NB4 (cell line): ENCODE data around the gene CAB39L.

Experiments used
- DNase-seq: peaks from one replicate; pipeline ENCODE4 v3.0.0; 2010; ENCODE audit warnings: low read depth
- H3K4me3 ChIP-seq: one replicate; pipeline ENCODE4 v1.5.1; 2011; ENCODE audit warnings: mild to moderate bottlenecking, low read depth, low read length, moderate library complexity
- CTCF ChIP-seq: IDR thresholded peaks from one replicate; pipeline ENCODE4 v1.5.1; 2012; ENCODE audit warnings: low read depth, low read length
- MAX ChIP-seq: IDR thresholded peaks from 2 replicates; pipeline ENCODE4 v1.6.1; 2011; ENCODE audit warnings: low read depth, low read length
- MYC ChIP-seq: IDR thresholded peaks from 2 replicates; pipeline ENCODE4 v1.6.1; 2011; ENCODE audit warnings: low read depth, low read length
- POLR2A ChIP-seq: IDR thresholded peaks from 2 replicates; pipeline ENCODE4 v1.6.1; 2011; ENCODE audit warnings: mild to moderate bottlenecking; ENCODE audit not compliant: insufficient read length; ENCODE audit errors: extremely low read depth

CAB39L gene

GRCh38 chr13:49374585-49375290, 69.1 kb downstream of the CAB39L start:
- H3K4me3 ChIP-seq, result no peak overlapping the region
- peak; percentile 11 for DNase-seq
- no peak for TF ChIP-seq MYC

DNA sequence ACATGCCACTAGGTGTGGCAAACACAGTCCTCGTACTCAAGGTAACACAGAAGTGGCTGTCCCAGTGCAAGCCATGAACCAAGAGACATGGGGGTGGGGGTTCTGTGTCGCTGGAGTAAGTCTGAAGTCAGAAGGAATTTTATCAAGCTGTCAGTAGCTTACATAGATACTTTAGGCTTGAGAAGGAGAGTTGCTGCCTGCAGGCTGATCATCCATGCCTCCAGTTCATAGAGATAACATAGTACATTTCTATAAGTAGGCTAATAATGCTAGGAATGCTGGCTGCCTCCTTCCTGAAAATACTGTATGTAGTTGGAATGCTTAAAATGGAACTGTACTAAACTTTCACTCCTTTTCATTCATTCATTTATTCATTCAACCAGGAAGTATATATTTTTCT, 70.1 kb downstream of the CAB39L start:
- TF ChIP-seq POLR2A, result no peak
- no peak for TF ChIP-seq CTCF
- TF ChIP-seq MAX, result no peak
- no peak for TF ChIP-seq MYC

GRCh38 chr13:49371943-49372613, 71.8 kb downstream of the CAB39L start:
- no peak overlapping the region for H3K4me3 ChIP-seq
- no peak for DNase-seq
- TF ChIP-seq CTCF (no peak), POLR2A (no peak), MYC (no peak), MAX (no peak)

More for the DNA sequence above, 70.1 kb downstream of the CAB39L start:
- DNase-seq, result no peak
- no peak overlapping the region for H3K4me3 ChIP-seq

DNA sequence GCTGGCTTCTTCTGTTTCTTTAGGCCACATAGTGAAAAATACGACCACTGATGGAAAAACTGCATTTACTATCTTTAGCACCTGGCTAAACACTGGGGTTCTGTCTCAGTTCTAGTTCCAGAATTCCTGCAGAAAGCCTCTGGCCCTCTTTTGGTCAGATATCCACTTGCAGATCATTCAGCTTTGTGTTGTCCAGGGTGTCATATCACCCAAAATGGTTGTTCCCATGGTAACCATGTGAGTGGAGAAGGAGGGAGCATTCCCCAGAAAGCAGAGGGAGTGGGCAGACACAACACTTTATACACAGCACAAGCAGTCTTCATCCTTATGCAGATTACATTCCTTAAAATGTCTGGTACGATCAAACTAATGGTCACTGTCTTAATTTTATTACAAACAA, 73.5 kb downstream of the CAB39L start:
- DNase-seq, result no peak
- no peak overlapping the region for H3K4me3 ChIP-seq
- no peak for TF ChIP-seq MYC
- no peak for TF ChIP-seq POLR2A
- TF ChIP-seq MAX, result no peak
- no peak for TF ChIP-seq CTCF

DNA sequence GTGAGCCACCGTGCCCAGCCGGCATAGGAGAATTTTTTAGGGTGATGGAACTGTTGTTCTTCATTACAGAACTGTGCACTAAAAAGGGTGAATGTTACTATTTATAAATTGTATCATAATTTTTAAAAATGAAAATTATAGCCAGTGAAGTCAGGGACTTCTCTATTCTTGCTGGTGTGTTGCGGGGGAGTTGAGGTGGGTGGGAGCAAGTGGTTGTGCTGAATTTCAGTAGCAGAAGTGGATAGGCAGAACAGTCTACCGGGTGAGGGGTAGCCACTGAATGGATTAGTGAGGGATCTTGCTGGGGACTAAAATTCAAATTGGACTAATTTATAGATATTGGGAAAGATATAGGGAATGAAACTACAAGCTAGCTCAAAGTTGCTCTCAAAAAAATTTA, 74.0 kb downstream of the CAB39L start:
- H3K4me3 ChIP-seq, result no peak overlapping the region
- TF ChIP-seq POLR2A (no peak), MAX (no peak), MYC (no peak), CTCF (no peak)
- DNase-seq, result peak; percentile 58

- no peak overlapping the region for H3K4me3 ChIP-seq
- DNase-seq, result no peak
- TF ChIP-seq CTCF, result no peak
- no peak for TF ChIP-seq POLR2A
- no peak for TF ChIP-seq MYC
- TF ChIP-seq MAX, result no peak
Measured at GRCh38 chr13:49368688-49369087, 75.2 kb downstream of the CAB39L start.
